Measurements from ENCODE around the gene IMPDH1. TPM values are rescaled to one million over a fixed set of nuclear protein-coding genes. Genes with fewer than 3 reads are reported as not detected.

Gene IMPDH1
- total RNA-seq, 1 experiment from 2014 or later: 68.3 TPM

GRCh38 chr7:128442356-128442755, 32.6 kb upstream of the IMPDH1 start:
- no peak for DNase-seq (ENCODE audit: low read depth, low spot score)
- in situ Hi-C loops (cut with HindIII; ENCODE audit: low pct_unique_long_range_greater_than_20kb, low sequenced_read_pairs): no loop called here

GRCh38 chr7:128437426-128438332, 27.9 kb upstream of the IMPDH1 start:
- in situ Hi-C loops (cut with HindIII; ENCODE audit: low pct_unique_long_range_greater_than_20kb, low sequenced_read_pairs): no loop called here
- DNase-seq (ENCODE audit: low read depth, low spot score): no peak

- DNase-seq (ENCODE audit: low read depth, low spot score): no peak
- in situ Hi-C loops (cut with HindIII; ENCODE audit: low pct_unique_long_range_greater_than_20kb, low sequenced_read_pairs): no loop called here
Observed at GRCh38 chr7:128435327-128435686, 25.5 kb upstream of the IMPDH1 start.

- in situ Hi-C loops (cut with HindIII; ENCODE audit: low pct_unique_long_range_greater_than_20kb, low sequenced_read_pairs): no loop called here
- DNase-seq (ENCODE audit: low read depth, low spot score): no peak
Observed at GRCh38 chr7:128434413-128435326, 24.9 kb upstream of the IMPDH1 start.

GRCh38 chr7:128431754-128432153, 22.0 kb upstream of the IMPDH1 start:
- DNase-seq (ENCODE audit: low read depth, low spot score): no peak
- in situ Hi-C loops (cut with HindIII; ENCODE audit: low pct_unique_long_range_greater_than_20kb, low sequenced_read_pairs): no loop called here

- no peak for DNase-seq (ENCODE audit: low read depth, low spot score)
- in situ Hi-C loops (cut with HindIII; ENCODE audit: low pct_unique_long_range_greater_than_20kb, low sequenced_read_pairs): no loop called here
Observed at GRCh38 chr7:128431221-128431620, 21.4 kb upstream of the IMPDH1 start.

- in situ Hi-C loops (cut with HindIII; ENCODE audit: low pct_unique_long_range_greater_than_20kb, low sequenced_read_pairs): no loop called here
- no peak for DNase-seq (ENCODE audit: low read depth, low spot score)
Observed at GRCh38 chr7:128430207-128430606, 20.4 kb upstream of the IMPDH1 start.

- peak; percentile 84 for DNase-seq (ENCODE audit: low read depth, low spot score)
- in situ Hi-C loops (cut with HindIII; ENCODE audit: low pct_unique_long_range_greater_than_20kb, low sequenced_read_pairs): no loop called here
Observed at GRCh38 chr7:128427289-128427891, 17.6 kb upstream of the IMPDH1 start.

- in situ Hi-C loops (cut with HindIII; ENCODE audit: low pct_unique_long_range_greater_than_20kb, low sequenced_read_pairs): no loop called here
- peak; percentile 85 for DNase-seq (ENCODE audit: low read depth, low spot score)
Observed at GRCh38 chr7:128425850-128426249, 16.1 kb upstream of the IMPDH1 start.

GRCh38 chr7:128424686-128425275, 15.0 kb upstream of the IMPDH1 start:
- DNase-seq (ENCODE audit: low read depth, low spot score): no peak
- in situ Hi-C loops (cut with HindIII; ENCODE audit: low pct_unique_long_range_greater_than_20kb, low sequenced_read_pairs): no loop called here

GRCh38 chr7:128422842-128423241, 13.1 kb upstream of the IMPDH1 start:
- DNase-seq (ENCODE audit: low read depth, low spot score): no peak
- in situ Hi-C loops (cut with HindIII; ENCODE audit: low pct_unique_long_range_greater_than_20kb, low sequenced_read_pairs): no loop called here

- in situ Hi-C loops (cut with HindIII; ENCODE audit: low pct_unique_long_range_greater_than_20kb, low sequenced_read_pairs): no loop called here
- DNase-seq (ENCODE audit: low read depth, low spot score): no peak
Observed at GRCh38 chr7:128422037-128422436, 12.3 kb upstream of the IMPDH1 start.

GRCh38 chr7:128421384-128421783, 11.6 kb upstream of the IMPDH1 start:
- in situ Hi-C loops (cut with HindIII; ENCODE audit: low pct_unique_long_range_greater_than_20kb, low sequenced_read_pairs): no loop called here
- DNase-seq (ENCODE audit: low read depth, low spot score): no peak

- in situ Hi-C loops (cut with HindIII; ENCODE audit: low pct_unique_long_range_greater_than_20kb, low sequenced_read_pairs): no loop called here
- DNase-seq (ENCODE audit: low read depth, low spot score): no peak
Observed at GRCh38 chr7:128420773-128421172, 11.0 kb upstream of the IMPDH1 start.

GRCh38 chr7:128419257-128419656, 9.5 kb upstream of the IMPDH1 start:
- DNase-seq (ENCODE audit: low read depth, low spot score): no peak
- in situ Hi-C loops (cut with HindIII; ENCODE audit: low pct_unique_long_range_greater_than_20kb, low sequenced_read_pairs): no loop called here

GRCh38 chr7:128417071-128417470, 7.3 kb upstream of the IMPDH1 start:
- in situ Hi-C loops (cut with HindIII; ENCODE audit: low pct_unique_long_range_greater_than_20kb, low sequenced_read_pairs): no loop called here
- DNase-seq (ENCODE audit: low read depth, low spot score): no peak

GRCh38 chr7:128415217-128415785, 5.5 kb upstream of the IMPDH1 start:
- in situ Hi-C loops (cut with HindIII; ENCODE audit: low pct_unique_long_range_greater_than_20kb, low sequenced_read_pairs): no loop called here
- DNase-seq (ENCODE audit: low read depth, low spot score): peak; percentile 57

GRCh38 chr7:128410451-128410753, 620 bp upstream of the IMPDH1 start:
- in situ Hi-C loops (cut with HindIII; ENCODE audit: low pct_unique_long_range_greater_than_20kb, low sequenced_read_pairs): no loop called here
- DNase-seq (ENCODE audit: low read depth, low spot score): no peak
